Natural killer cell (primary cell): ENCODE data around the gene BBS4. TPM values are rescaled to one million over a fixed set of nuclear protein-coding genes. Genes with fewer than 3 reads are reported as not detected.
"Not testable (repeated sequence)": the region's sequence is repeated elsewhere in the genome, so short reads cannot be mapped to it uniquely, and the experiment has no call there.

Source experiments
- ATAC-seq, 3 donors: fragments of 150-1000 bp in 2 of 3; fragments of 200-7000 bp in 1 of 3; cut with Tn5 transposase; 1 replicate in 1 of 3; 2 replicates in 2 of 3; pipeline ENCODE4 v1.10.0; 2021; ENCODE audit warnings: mild to moderate bottlenecking in 2 of 3, moderate library complexity in 2 of 3
- DNase-seq, 2 donors: peaks; one replicate each; pipeline versions ENCODE4 v3.0.0 to v3.0.0-alpha.2; 2013 to 2021; ENCODE audit warnings: mixed read lengths in 1 of 2
- H3K27ac ChIP-seq: one replicate; pipeline ENCODE4 v1.5.1; 2013; ENCODE audit warnings: mild to moderate bottlenecking, low read length
- H3K27me3 ChIP-seq: one replicate; pipeline ENCODE4 v1.6.1; 2013; ENCODE audit warnings: low read length; ENCODE audit not compliant: control insufficient read depth, insufficient read depth
- H3K36me3 ChIP-seq: one replicate; pipeline ENCODE4 v1.6.1; 2013; ENCODE audit warnings: low read length; ENCODE audit not compliant: control insufficient read depth, insufficient read depth
- H3K4me1 ChIP-seq: one replicate; pipeline ENCODE4 v1.6.1; 2013; ENCODE audit warnings: low read length; ENCODE audit not compliant: control insufficient read depth, insufficient read depth
- H3K4me3 ChIP-seq: one replicate; pipeline ENCODE4 v1.5.1; 2013; ENCODE audit warnings: low read length
- H3K9me3 ChIP-seq: one replicate; pipeline ENCODE4 v1.6.1; 2013; ENCODE audit warnings: low read length; ENCODE audit not compliant: control insufficient read depth, insufficient read depth
- H3K27ac Mint-ChIP-seq, 2 donors: one replicate each; pipeline ENCODE4 v1.8.0; 2022; ENCODE audit warnings: mild to moderate bottlenecking in 2 of 2, mixed read lengths in 2 of 2, moderate library complexity in 1 of 2
- H3K27me3 Mint-ChIP-seq, 2 donors: one replicate each; pipeline ENCODE4 v1.8.0; 2022; ENCODE audit warnings: low read depth in 2 of 2, mixed read lengths in 2 of 2
- H3K36me3 Mint-ChIP-seq: one replicate; pipeline ENCODE4 v1.8.0; 2022; ENCODE audit warnings: mixed read lengths
- H3K4me1 Mint-ChIP-seq, 2 donors: one replicate each; pipeline ENCODE4 v1.8.0; 2022; ENCODE audit warnings: mixed read lengths in 2 of 2
- H3K4me3 Mint-ChIP-seq: one replicate; pipeline ENCODE4 v1.8.0; 2022; ENCODE audit warnings: mild to moderate bottlenecking, moderate library complexity, mixed read lengths
- H3K9me3 Mint-ChIP-seq, 2 donors: one replicate each; pipeline ENCODE4 v1.8.0; 2022; ENCODE audit warnings: mixed read lengths in 2 of 2
- CTCF ChIP-seq: fragments of 200-600 bp; IDR thresholded peaks from one replicate; pipeline ENCODE4 v1.8.0; 2022; ENCODE audit warnings: antibody characterized with exemption
- WGBS: methylation state at CpG from one replicate; pipeline ENCODE4 v1.1.7; 2013; ENCODE audit warnings: missing lambda C conversion rate; ENCODE audit not compliant: insufficient coverage; 5-methylcytosine and 5-hydroxymethylcytosine counted together
- intact Hi-C: fragments of 100-400 bp; cut with micrococcal nuclease; formaldehyde crosslinking; loops from one replicate; pipeline ENCODE4 v1.14.2; 2022
- total RNA-seq, 4 donors: library from RNA; stranded (reverse); fragments of 120-200 nt in 1 of 4; gene quantifications; one replicate each; pipeline versions ENCODE4 v1.2.3 to v1.2.4, GENCODE V29; 2013 to 2022

The BBS4 gene
- total RNA-seq, 3 donors from 2014 or later (not counting 1 experiment from before 2014, with no cell fraction given) = 24.7 to 37.2 (median 26.7) TPM

- Mint-ChIP-seq H3K36me3 (no peaks in the 10 kb centered on the region), H3K4me3 (no peak overlapping the region), H3K4me1 (peaks cover 0 to 5% of the 10 kb centered on the region in 2 donors), H3K9me3 (no peaks in the 10 kb centered on the region), H3K27ac (no peak overlapping the region), H3K27me3 (no peaks in the 10 kb centered on the region)
- H3K36me3 ChIP-seq = no peaks in the 10 kb centered on the region
- H3K4me1 ChIP-seq = no peaks in the 10 kb centered on the region
- H3K27ac ChIP-seq = no peak overlapping the region
- no peak overlapping the region for H3K4me3 ChIP-seq
- intact Hi-C loops = no loop called here
- H3K9me3 ChIP-seq = no peaks in the 10 kb centered on the region
- no peak for TF ChIP-seq CTCF
- ATAC-seq (no peak), DNase-seq (no peak)
- no peaks in the 10 kb centered on the region for H3K27me3 ChIP-seq
- WGBS = 94% methylated on average over 9 of the region's 9 CpGs
These were observed 14.1 kb downstream of the BBS4 start for GRCh38 chr15:72700076-72700475.

GRCh38 chr15:72706266-72706665 lies 20.3 kb downstream of the BBS4 start:
- Mint-ChIP-seq H3K4me3 (no peak overlapping the region), H3K9me3 (no peaks in the 10 kb centered on the region), H3K27me3 (no peaks in the 10 kb centered on the region), H3K4me1 (peaks cover 0 to 15% of the 10 kb centered on the region in 2 donors), H3K27ac (no peak overlapping the region), H3K36me3 (no peaks in the 10 kb centered on the region)
- H3K27me3 ChIP-seq = no peaks in the 10 kb centered on the region
- no peak overlapping the region for H3K4me3 ChIP-seq
- H3K9me3 ChIP-seq = no peaks in the 10 kb centered on the region
- H3K27ac ChIP-seq = no peak overlapping the region
- TF ChIP-seq CTCF = no peak
- intact Hi-C loops = no loop called here
- peaks cover under 1% of the 10 kb centered on the region for H3K36me3 ChIP-seq
- ATAC-seq (no peak), DNase-seq (no peak)
- H3K4me1 ChIP-seq = no peaks in the 10 kb centered on the region
- WGBS = 91% methylated on average over 10 of the region's 11 CpGs

- H3K27ac ChIP-seq, H3K4me1 ChIP-seq, H3K4me3 ChIP-seq, H3K4me3 Mint-ChIP-seq, H3K27me3 ChIP-seq, H3K9me3 Mint-ChIP-seq, intact Hi-C loops, H3K36me3 Mint-ChIP-seq, DNase-seq, ATAC-seq, H3K27ac Mint-ChIP-seq, H3K9me3 ChIP-seq, H3K27me3 Mint-ChIP-seq: not testable (repeated sequence)
- WGBS = 90% methylated on average over 8 of the region's 8 CpGs
- peaks cover 0 to 13% of the 10 kb centered on the region in 2 donors for H3K4me1 Mint-ChIP-seq
- peaks cover 13% of the 10 kb centered on the region for H3K36me3 ChIP-seq
These were observed 22.7 kb downstream of the BBS4 start for GRCh38 chr15:72708551-72709303.

GRCh38 chr15:72722071-72722696 lies 36.2 kb downstream of the BBS4 start:
- H3K36me3 Mint-ChIP-seq = peaks cover 9% of the 10 kb centered on the region
- intact Hi-C loops = loop anchor here (1.0 to 5.0 kb wide), 3 partner anchors 75 to 551 kb away; no protein-coding TSS in a partner anchor

More at GRCh38 chr15:72722071-72722696, 36.2 kb downstream of the BBS4 start:
- H3K9me3 ChIP-seq = no peaks in the 10 kb centered on the region
- no peaks in the 10 kb centered on the region for H3K4me1 Mint-ChIP-seq
- H3K36me3 ChIP-seq = peaks cover 8% of the 10 kb centered on the region
- peak; percentile 88 for TF ChIP-seq CTCF
- DNase-seq (peak; percentile 58 to 81), ATAC-seq (peak; percentile 42 to 60 (median 58))
- no peaks in the 10 kb centered on the region for H3K9me3 Mint-ChIP-seq
- H3K4me3 Mint-ChIP-seq = no peak overlapping the region
- H3K27ac ChIP-seq = no peak overlapping the region
- H3K4me3 ChIP-seq = no peak overlapping the region
- no peaks in the 10 kb centered on the region for H3K27me3 ChIP-seq
- WGBS = 39% methylated on average over 3 of the region's 3 CpGs
- no peak overlapping the region for H3K27ac Mint-ChIP-seq
- H3K4me1 ChIP-seq = no peaks in the 10 kb centered on the region
- no peaks in the 10 kb centered on the region for H3K27me3 Mint-ChIP-seq
